GM21367 (cell line): ENCODE results near the gene TSG101.

Source experiments
- ATAC-seq: cut with Tn5 transposase; IDR thresholded peaks from one replicate; pipeline ENCODE4 v1.9.1; 2021; ENCODE audit not compliant: unreplicated experiment

TSG101 gene

GRCh38 chr11:18493310-18493709 is 33.4 kb downstream of the TSG101 start:
- no peak for ATAC-seq

GRCh38 chr11:18492888-18493287 is 33.9 kb downstream of the TSG101 start:
- no peak for ATAC-seq

GRCh38 chr11:18491924-18492323 is 34.8 kb downstream of the TSG101 start:
- ATAC-seq: no peak

- no peak for ATAC-seq
Measured at GRCh38 chr11:18490736-18491485, 35.8 kb downstream of the TSG101 start.

- no peak for ATAC-seq
Measured at GRCh38 chr11:18490319-18490718, 36.4 kb downstream of the TSG101 start.

GRCh38 chr11:18485913-18486528 is 40.7 kb downstream of the TSG101 start:
- no peak for ATAC-seq

- ATAC-seq: no peak
Measured at GRCh38 chr11:18479063-18479462, 47.7 kb downstream of the TSG101 start.

GRCh38 chr11:18472587-18472986 is 54.2 kb downstream of the TSG101 start:
- ATAC-seq: no peak

- ATAC-seq: no peak
Measured at GRCh38 chr11:18471995-18472394, 54.7 kb downstream of the TSG101 start.

GRCh38 chr11:18468961-18469360 is 57.8 kb downstream of the TSG101 start:
- no peak for ATAC-seq

GRCh38 chr11:18468059-18468458 is 58.7 kb downstream of the TSG101 start:
- no peak for ATAC-seq

- no peak for ATAC-seq
Measured at GRCh38 chr11:18466402-18466801, 60.3 kb downstream of the TSG101 start.

- no peak for ATAC-seq
Measured at GRCh38 chr11:18463439-18463838, 63.3 kb downstream of the TSG101 start.

- ATAC-seq: no peak
Measured at GRCh38 chr11:18461909-18462308, 64.8 kb downstream of the TSG101 start.

GRCh38 chr11:18459634-18460033 is 67.1 kb downstream of the TSG101 start:
- no peak for ATAC-seq

GRCh38 chr11:18457450-18457849 is 69.3 kb downstream of the TSG101 start:
- no peak for ATAC-seq

- no peak for ATAC-seq
Measured at GRCh38 chr11:18455686-18456372, 70.9 kb downstream of the TSG101 start, which contains the start of gene LDHAL6A. LDHAL6A (plus strand) TSS chr11:18455856; CDS start chr11:18456681, 825 bp downstream.

- no peak for ATAC-seq
Measured at GRCh38 chr11:18452927-18453326, 73.8 kb downstream of the TSG101 start.

- ATAC-seq: no peak
Measured at GRCh38 chr11:18449251-18449650, 77.5 kb downstream of the TSG101 start.

- no peak for ATAC-seq
Measured at GRCh38 chr11:18438691-18439090, 88.1 kb downstream of the TSG101 start.
